Activated naive CD4-positive, alpha-beta T cell treated with anti-CD3 and anti-CD28 coated beads, Interleukin-2, amount 10 ng/mL, durations not matched to agents 7 days and 5 days (primary cell): ENCODE measurements around the gene AKR7A3.
"Not testable (repeated sequence)": the region's sequence is repeated elsewhere in the genome, so short reads cannot be mapped to it uniquely, and the experiment has no call there.

Source experiments
- CTCF ChIA-PET: fragments of 350-600 bp; sonication (Branson Sonifier 250); formaldehyde crosslinking; loops from one replicate; lab custom pipeline; 2021; ENCODE audit warnings: antibody characterized with exemption; lab: Charles Lee
- DNase-seq: peaks from one replicate; pipeline ENCODE4 v3.0.0-alpha.2; 2020
- H3K27ac Mint-ChIP-seq: one replicate; pipeline ENCODE4 v1.8.0; 2021; ENCODE audit warnings: mild to moderate bottlenecking, moderate library complexity, mixed read lengths
- H3K27me3 Mint-ChIP-seq: one replicate; pipeline ENCODE4 v1.8.0; 2021; ENCODE audit warnings: mild to moderate bottlenecking, mixed read lengths
- H3K36me3 Mint-ChIP-seq: one replicate; pipeline ENCODE4 v1.8.0; 2021; ENCODE audit warnings: mixed read lengths
- H3K4me1 Mint-ChIP-seq: one replicate; pipeline ENCODE4 v1.8.0; 2021; ENCODE audit warnings: mixed read lengths
- H3K4me3 Mint-ChIP-seq: one replicate; pipeline ENCODE4 v1.8.0; 2021; ENCODE audit warnings: mild to moderate bottlenecking, moderate library complexity, mixed read lengths
- H3K9me3 Mint-ChIP-seq: one replicate; pipeline ENCODE4 v1.8.0; 2021; ENCODE audit warnings: mixed read lengths

AKR7A3 gene

DNA sequence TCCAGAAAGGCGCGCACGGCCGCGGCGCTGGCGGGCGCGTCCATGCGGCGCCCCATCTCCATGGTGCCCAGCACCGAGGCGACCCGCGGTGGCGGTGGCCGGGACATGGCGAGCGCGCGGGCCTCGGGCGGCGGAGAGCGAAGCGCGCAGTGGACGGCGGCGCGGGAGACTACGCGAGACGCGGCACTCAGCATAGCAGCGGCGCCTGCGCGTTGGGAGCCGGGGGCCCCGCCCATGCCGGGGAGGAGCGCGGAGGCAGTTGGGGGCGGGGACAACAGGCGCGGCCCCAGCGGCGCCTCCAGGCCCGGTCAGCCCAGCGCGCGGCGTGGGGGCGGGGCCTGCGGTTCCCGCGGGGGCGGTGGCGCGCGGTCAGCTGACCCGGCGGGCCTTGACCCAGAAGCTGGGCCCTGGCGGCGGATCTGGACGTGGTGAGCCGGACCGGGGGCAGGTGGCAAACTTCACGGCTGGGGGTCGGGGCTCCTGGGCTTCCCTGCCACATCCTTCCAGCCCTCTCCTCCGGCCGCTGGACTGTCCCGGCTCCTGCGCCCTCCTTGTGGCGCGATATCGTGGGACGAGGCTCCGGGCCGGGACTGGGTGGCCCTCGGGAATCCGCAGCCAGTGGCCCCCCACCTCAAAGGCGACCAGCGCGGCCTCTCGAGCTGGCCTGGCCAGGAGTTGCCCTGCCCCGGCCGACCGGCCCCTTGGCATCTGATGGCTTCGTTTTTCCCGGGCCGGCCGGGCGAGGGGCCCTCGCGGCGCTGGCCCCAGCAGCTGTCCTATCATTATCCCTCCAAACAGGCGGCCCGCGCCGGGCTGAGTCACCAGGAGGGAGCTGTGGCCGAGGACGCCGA is 23.6 kb upstream of the AKR7A3 start, which contains the start of the genes AKR7A2 and SLC66A1:
TSS of gene AKR7A2 (minus strand) at position 214 of the 851 bp plus-strand sequence. CDS start at position 194, 20 bp downstream.
TSS of gene SLC66A1 (plus strand) at position 396 of the 851 bp plus-strand sequence. CDS start 5,352 bp downstream, outside the sequence.
- Mint-ChIP-seq H3K9me3 (no peaks in the 10 kb centered on the region), H3K27me3 (no peaks in the 10 kb centered on the region), H3K36me3 (peaks cover 11% of the 10 kb centered on the region), H3K4me1 (peaks cover 50% of the 10 kb centered on the region), H3K27ac (peak within 1 kb of the TSS; percentile 15), H3K4me3 (peak within 1 kb of the TSS; percentile 82)
- peak; percentile 90 for DNase-seq
- CTCF ChIA-PET = no interaction called here

DNA sequence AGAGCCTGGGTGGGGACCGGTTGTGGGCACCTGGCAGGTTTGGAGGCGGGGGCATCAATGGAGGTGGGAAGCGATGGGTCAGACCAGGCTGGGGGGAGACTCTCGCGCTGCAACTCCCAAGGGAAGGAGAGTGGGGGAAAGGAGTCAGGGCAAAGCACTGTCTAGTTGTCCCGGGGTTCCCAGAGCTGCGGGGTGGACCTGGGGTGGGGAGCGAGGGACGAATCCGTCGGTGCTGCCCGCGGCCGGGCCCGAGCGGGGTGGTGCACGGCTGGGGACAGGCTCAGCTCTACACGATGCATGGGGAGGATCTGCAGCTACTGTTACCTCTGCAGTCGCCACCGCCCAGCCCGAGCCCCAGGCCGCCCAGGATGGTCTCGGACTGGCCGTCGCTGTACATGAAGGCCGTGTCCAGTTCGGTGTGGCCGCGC is 22.9 kb upstream of the AKR7A3 start:
- Mint-ChIP-seq H3K4me1 (peaks cover 49% of the 10 kb centered on the region), H3K36me3 (peaks cover 15% of the 10 kb centered on the region), H3K4me3 (peak overlapping the region; percentile 82), H3K27ac (peak overlapping the region; percentile 15), H3K27me3 (no peaks in the 10 kb centered on the region), H3K9me3 (no peaks in the 10 kb centered on the region)
- CTCF ChIA-PET = no interaction called here
- DNase-seq = peak; percentile 51

DNA sequence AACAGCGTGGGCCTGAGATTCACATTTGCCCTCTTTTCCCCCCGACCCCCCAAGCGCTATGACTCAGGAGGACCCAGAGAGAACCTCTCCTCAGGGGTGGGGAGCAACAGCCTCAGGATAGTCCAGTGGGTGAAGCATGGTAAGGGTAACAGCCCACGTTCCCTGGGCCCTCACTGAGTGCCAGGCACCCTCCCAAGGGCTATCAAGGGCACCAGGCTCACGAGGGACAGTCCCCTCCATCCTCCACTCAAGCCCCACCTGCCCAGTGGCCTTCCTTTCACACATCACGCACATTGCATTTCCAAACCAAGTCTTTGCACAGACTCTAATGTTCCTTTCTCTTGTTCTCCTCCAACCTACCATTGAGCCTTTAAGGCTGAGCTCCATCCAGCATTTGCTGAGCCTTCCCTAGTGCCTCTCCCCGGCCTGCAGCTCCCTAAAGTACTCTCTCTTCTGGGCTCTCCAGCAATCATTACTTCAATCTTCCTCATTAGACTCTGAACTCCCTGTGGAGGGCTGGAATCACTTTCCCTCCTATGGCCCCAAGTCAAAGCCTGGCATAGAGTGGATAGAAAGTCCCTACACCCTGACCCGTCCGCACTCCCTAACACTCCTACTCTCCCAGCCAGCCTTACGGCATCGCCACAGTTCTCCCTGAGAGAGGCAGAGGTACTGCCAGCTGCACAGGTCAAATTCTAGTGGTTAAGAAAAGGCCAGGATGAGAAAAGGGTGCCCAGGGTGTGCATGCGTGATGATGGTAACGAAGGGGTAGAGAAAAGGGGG is 22.3 kb upstream of the AKR7A3 start:
- Mint-ChIP-seq H3K27me3 (no peaks in the 10 kb centered on the region), H3K27ac (peak overlapping the region; percentile 15), H3K9me3 (no peaks in the 10 kb centered on the region), H3K36me3 (peaks cover 15% of the 10 kb centered on the region), H3K4me1 (peaks cover 44% of the 10 kb centered on the region), H3K4me3 (peak overlapping the region; percentile 82)
- CTCF ChIA-PET = no interaction called here
- no peak for DNase-seq

DNA sequence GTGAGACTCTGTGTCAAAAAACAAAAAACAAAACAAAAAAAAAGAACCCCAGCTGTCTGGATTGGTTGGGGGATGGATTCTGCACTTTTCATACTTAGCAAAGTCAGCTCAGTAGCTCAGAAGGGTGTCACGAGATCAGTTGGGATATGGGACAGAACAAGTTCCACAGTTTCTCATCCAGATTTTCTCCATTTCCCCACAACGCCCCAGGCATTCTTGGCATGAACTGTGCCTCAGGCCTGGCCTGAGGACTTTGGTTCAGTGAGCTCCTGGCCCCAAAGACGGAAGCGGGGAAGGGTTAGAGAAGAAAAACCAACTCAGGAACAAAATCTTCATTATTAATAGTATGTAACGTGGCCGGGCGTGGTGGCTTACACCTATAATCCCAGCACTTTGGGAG is 21.5 kb upstream of the AKR7A3 start:
- CTCF ChIA-PET = no interaction called here
- Mint-ChIP-seq H3K9me3 (no peaks in the 10 kb centered on the region), H3K4me3 (peak overlapping the region; percentile 34), H3K4me1 (peaks cover 35% of the 10 kb centered on the region), H3K27me3 (no peaks in the 10 kb centered on the region), H3K36me3 (peaks cover 19% of the 10 kb centered on the region), H3K27ac (no peak overlapping the region)
- DNase-seq = no peak

DNA sequence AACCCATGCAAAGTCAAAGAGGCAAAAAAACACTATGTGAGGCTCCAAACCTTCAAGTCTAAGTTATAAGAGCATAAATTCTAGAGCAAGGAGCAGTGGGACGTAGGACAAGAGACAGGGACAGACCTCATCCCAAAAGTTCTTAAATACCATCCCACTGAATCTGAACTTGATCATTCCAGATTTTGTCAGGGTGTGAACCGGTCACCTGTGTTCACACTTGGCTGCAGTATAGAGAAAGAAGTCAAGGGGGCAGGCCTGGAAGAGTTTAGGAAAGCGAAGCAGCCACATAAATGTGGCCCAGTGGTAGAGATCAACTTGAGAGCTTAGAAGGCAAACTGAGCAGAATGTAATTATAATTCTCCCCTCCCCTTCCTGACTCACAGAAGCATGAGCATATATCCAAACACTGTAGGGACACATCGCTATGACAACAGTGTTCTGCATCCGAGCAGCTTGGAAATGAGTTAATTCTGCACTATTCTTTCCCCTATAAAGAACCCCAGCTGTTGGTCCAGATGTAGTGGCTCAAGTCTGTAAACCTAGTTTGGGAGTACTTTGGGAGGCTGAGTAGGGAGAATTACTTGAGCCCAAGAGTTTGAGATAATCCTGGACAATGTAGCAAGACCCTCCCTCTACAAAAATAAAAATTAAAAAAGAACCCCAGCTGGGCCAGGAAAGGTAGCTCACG is 20.7 kb upstream of the AKR7A3 start:
- Mint-ChIP-seq H3K9me3 (no peaks in the 10 kb centered on the region), H3K27ac (no peak overlapping the region), H3K4me1 (peaks cover 29% of the 10 kb centered on the region), H3K4me3 (no peak overlapping the region), H3K27me3 (no peaks in the 10 kb centered on the region), H3K36me3 (peaks cover 27% of the 10 kb centered on the region)
- DNase-seq = no peak
- CTCF ChIA-PET = no interaction called here

DNA sequence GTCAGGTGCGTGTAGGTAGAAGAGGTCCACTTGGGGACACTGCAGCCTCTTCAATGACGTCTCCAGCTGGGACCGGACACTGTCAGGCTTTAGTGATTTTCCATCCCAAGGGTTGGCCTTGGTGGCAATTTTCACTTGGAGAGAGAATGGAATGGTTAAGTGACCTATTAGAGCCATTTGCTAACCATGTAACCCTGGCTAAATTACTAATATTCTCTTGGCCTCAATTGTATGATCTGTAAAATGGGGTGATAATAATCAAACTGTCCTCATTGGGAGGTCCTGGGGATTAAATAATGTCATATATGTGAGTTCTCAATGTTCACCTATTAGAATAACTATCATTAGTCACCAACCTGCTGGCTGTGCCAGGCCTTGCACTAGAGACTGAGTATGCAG is 19.9 kb upstream of the AKR7A3 start:
- Mint-ChIP-seq H3K9me3 (no peaks in the 10 kb centered on the region), H3K4me1 (peaks cover 24% of the 10 kb centered on the region), H3K27ac (no peak overlapping the region), H3K27me3 (no peaks in the 10 kb centered on the region), H3K4me3 (no peak overlapping the region), H3K36me3 (peaks cover 30% of the 10 kb centered on the region)
- CTCF ChIA-PET = no interaction called here
- no peak for DNase-seq

DNA sequence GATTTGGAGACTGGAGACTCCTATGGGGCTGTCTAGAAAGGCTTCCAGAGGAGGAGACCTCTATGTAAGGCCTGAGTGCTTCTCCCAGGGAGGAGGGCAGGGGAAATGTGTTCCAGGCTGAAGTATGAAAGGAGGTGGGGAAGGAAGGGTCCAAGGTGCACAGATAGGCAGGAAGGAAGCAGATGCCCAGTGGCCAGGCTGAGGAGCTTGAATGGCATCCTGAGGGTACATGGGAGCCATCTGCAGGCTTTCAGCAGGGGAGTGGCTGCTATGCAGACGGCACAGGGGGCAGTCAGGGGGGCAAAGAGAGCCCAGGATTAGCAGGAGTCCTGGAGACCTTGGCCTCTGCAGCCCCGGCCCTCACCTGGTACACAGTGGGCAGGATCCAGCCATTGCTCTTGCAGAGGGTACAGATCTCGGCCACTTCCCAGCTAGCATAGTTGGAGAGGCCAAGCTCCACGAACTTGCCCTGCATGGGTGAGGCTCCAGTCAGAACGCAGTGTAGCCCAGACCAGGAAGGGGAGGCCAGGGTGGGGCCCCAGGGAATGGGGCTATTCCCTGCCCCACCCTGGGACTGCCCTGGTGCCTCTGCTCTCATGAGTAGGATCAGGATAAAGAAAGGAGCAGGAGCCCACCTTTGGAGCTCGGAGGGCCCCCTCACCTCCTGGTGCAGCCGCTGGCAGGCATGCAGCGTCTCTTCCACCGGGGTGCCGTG is 19.4 kb upstream of the AKR7A3 start:
- no peaks in the 10 kb centered on the region for H3K27me3 Mint-ChIP-seq
- no peaks in the 10 kb centered on the region for H3K9me3 Mint-ChIP-seq
- no peak overlapping the region for H3K27ac Mint-ChIP-seq
- CTCF ChIA-PET = no interaction called here
- peaks cover 19% of the 10 kb centered on the region for H3K4me1 Mint-ChIP-seq
- DNase-seq = no peak
- no peak overlapping the region for H3K4me3 Mint-ChIP-seq
- H3K36me3 Mint-ChIP-seq = peaks cover 33% of the 10 kb centered on the region

DNA sequence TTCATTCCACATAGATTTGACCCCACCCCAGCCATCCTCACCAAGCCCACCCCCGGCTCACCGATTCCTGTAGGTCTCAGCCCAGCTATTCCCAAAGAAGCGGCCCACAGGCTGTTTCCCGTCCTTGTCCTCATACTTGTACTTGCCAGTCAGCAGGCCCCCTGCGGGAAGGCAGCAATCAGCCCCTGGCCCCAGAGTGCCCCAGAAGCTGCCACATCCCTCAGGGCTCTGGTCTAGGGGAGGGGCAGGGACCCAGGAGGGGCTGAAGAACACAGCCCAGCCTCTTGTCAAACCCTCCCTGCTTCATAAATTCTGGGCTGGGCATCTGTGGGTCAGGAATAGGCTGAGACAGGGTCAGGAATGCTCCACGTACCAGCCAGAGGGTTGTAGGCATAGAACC is 18.4 kb upstream of the AKR7A3 start:
- Mint-ChIP-seq H3K36me3 (peaks cover 36% of the 10 kb centered on the region), H3K27ac (peak overlapping the region; percentile 53), H3K4me1 (peaks cover 15% of the 10 kb centered on the region), H3K9me3 (no peaks in the 10 kb centered on the region), H3K27me3 (no peaks in the 10 kb centered on the region), H3K4me3 (no peak overlapping the region)
- no peak for DNase-seq
- CTCF ChIA-PET = no interaction called here

DNA sequence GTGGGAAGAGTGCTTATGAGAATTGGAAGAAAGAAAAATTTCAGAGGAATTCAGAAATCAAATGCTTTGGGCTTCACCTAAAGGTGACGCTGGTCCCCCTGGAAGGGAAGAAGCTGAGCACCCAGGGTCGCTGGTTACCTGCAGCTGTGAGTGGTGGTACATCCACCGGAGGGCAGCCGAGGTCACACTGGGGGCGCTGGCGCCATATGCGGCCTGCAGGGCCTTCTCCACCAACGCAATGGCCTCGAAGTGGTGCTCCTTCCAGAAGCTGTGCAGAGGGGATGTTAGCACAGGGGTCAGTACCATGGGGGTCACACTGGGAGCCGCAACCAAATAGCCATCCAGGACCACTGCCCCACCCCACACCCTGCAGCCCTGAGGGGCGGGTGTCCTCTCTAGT is 17.3 kb upstream of the AKR7A3 start:
- Mint-ChIP-seq H3K9me3 (no peaks in the 10 kb centered on the region), H3K27ac (no peak overlapping the region), H3K4me1 (peaks cover 10% of the 10 kb centered on the region), H3K27me3 (no peaks in the 10 kb centered on the region), H3K36me3 (peaks cover 36% of the 10 kb centered on the region), H3K4me3 (no peak overlapping the region)
- no peak for DNase-seq
- CTCF ChIA-PET = interaction anchor here (1.1 kb wide), 1 partner anchor 355 kb away, joined by 3 read pairs; no protein-coding TSS in a partner anchor

DNA sequence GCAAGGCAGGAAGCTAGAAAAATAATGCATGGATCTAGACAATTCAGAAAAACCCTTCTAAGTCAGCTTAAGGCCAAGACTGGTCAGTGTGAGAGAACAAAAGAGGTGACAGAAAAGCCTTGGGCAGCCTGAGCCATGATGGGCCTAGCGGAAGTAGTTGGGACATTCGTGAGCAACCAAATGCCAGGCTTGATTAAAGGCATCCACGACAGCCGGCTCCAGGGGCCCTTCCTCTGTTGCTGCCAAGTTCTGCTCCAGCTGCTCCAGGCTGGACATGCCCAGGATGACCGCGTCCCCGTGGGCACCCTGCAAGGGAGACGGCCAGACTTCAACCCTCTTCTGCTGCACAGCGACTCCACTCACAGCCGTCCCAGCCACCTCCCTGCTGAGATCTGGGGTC is 15.5 kb upstream of the AKR7A3 start:
- H3K27ac Mint-ChIP-seq, CTCF ChIA-PET, H3K4me3 Mint-ChIP-seq, H3K4me1 Mint-ChIP-seq, DNase-seq, H3K27me3 Mint-ChIP-seq, H3K9me3 Mint-ChIP-seq: not testable (repeated sequence)
- H3K36me3 Mint-ChIP-seq = peaks cover 36% of the 10 kb centered on the region

DNA sequence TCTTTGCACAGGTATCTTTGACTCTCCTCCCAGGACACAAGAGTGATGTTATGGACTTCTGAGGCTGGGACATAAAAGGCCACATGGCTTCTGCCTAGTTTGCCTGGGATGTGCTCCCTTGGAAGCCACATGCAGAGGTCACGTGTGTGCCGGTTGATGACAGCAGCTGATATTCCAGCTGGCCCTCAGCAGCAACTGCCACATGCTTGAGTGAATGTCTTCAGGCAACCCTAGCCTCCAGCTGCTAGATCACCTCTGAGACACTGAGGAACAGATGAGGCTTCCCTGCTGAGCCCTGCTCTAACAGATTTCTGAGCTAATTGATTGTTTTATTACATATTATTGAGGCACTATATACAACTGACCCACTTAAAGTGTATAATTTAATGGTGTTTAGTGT is 11.6 kb upstream of the AKR7A3 start:
- CTCF ChIA-PET = no interaction called here
- H3K36me3 Mint-ChIP-seq = peaks cover 27% of the 10 kb centered on the region
- H3K4me3 Mint-ChIP-seq = no peak overlapping the region
- peaks cover 15% of the 10 kb centered on the region for H3K9me3 Mint-ChIP-seq
- H3K4me1 Mint-ChIP-seq = no peaks in the 10 kb centered on the region
- no peak for DNase-seq
- H3K27ac Mint-ChIP-seq = no peak overlapping the region
- no peaks in the 10 kb centered on the region for H3K27me3 Mint-ChIP-seq

DNA sequence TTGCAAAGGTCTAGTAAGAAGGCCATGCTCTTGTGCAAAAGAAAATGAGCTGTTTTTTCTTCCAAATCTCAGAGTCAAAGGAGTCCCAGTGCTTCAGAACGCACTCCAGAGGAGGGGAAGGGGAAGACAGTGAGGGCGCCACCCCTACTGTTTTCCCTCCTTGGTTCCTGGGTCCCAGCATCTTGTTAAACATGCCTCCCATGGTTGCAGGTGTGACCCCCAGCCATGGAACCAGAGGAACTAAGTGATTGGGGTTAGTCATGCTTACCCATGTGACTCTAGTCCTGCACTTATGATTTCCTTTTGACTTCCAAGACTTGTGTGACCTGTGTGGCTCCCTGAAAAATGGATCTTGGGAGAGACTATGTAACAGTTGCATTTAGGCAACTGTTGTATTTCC is 6.1 kb upstream of the AKR7A3 start:
- H3K4me1 Mint-ChIP-seq = no peaks in the 10 kb centered on the region
- peaks cover 33% of the 10 kb centered on the region for H3K9me3 Mint-ChIP-seq
- H3K27me3 Mint-ChIP-seq = peaks cover 3% of the 10 kb centered on the region
- peaks cover 13% of the 10 kb centered on the region for H3K36me3 Mint-ChIP-seq
- DNase-seq = no peak
- no peak overlapping the region for H3K27ac Mint-ChIP-seq
- no peak overlapping the region for H3K4me3 Mint-ChIP-seq
- CTCF ChIA-PET = no interaction called here

DNA sequence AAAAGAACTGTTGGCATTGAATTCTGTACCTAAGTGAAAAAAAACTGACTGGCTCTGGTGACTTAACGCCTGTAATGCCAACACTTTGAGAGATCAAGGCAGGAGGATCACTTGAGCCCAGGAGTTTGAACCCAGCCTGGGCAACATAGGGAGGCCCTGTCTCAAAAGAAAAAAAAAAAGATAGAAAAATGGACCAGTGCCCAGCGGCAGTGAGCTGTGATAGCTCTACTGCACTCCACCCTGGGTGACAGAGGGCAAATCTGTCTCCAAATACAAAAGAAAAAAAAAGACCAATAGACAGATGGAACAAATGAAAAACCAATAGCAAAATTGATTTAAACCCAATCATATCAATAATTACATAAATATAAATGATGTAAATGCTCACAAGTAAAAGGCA is 674 bp upstream of the AKR7A3 start:
- CTCF ChIA-PET = no interaction called here
- Mint-ChIP-seq H3K9me3 (peaks cover 8% of the 10 kb centered on the region), H3K4me1 (peaks cover 10% of the 10 kb centered on the region), H3K4me3 (peak overlapping the region; percentile 51), H3K27me3 (peaks cover 31% of the 10 kb centered on the region), H3K36me3 (peaks cover 3% of the 10 kb centered on the region), H3K27ac (no peak overlapping the region)
- no peak for DNase-seq
